Measurements from ENCODE around the gene IRX3. TPM values are rescaled to one million over a fixed set of nuclear protein-coding genes. Genes with fewer than 3 reads are reported as not detected.

IRX3 gene
- total RNA-seq, 4 donors from 2014 or later: 79.7 to 181 (median 150) TPM

GRCh38 chr16:54233615-54234014, 53.0 kb downstream of the IRX3 start:
- H3K4me3 ChIP-seq (ENCODE audit: low read depth, poor library complexity, severe bottlenecking): no peak overlapping the region
- intact Hi-C loops (cut with DNase I; ENCODE audit: low total_unique reads): no loop called here
- 68 to 74% methylated on average over 4 of the region's 4 CpGs for WGBS, 2 donors
- no peak for DNase-seq (ENCODE audit: low spot score in 2 of 2)
- no peak for TF ChIP-seq POLR2A (IDR thresholded peaks at IDR 0.05)
- TF ChIP-seq CTCF (IDR thresholded peaks at IDR 0.05): no peak

All from lower leg skin (tissue), 4 donors.